Aorta (tissue), 5 donors: ENCODE results near the gene TOX2. TPM values are rescaled to one million over a fixed set of nuclear protein-coding genes. Genes with fewer than 3 reads are reported as not detected.

Experiments
- ATAC-seq: fragments of 200-7000 bp; cut with Tn5 transposase; one replicate; pipeline ENCODE4 v1.9.1; 2022; ENCODE audit warnings: moderate library complexity; ENCODE audit not compliant: low FRiP score
- DNase-seq, 2 donors: peaks; one replicate each; pipeline ENCODE4 v3.0.0-alpha.2; 2020
- H3K27ac ChIP-seq, 2 donors: one replicate each; pipeline ENCODE4 v1.5.1; 2013; ENCODE audit warnings: low read length in 2 of 2, mild to moderate bottlenecking in 2 of 2, moderate library complexity in 2 of 2, control low read depth in 1 of 2, inconsistent platforms in 1 of 2, low read depth in 1 of 2
- H3K27me3 ChIP-seq, 2 donors: one replicate each; pipeline ENCODE4 v1.6.1; 2013; ENCODE audit warnings: control low read depth in 1 of 2, low read length in 1 of 2, mild to moderate bottlenecking in 1 of 2, moderate library complexity in 1 of 2; ENCODE audit not compliant: insufficient read depth in 2 of 2, control insufficient read depth in 1 of 2
- H3K36me3 ChIP-seq, 2 donors: one replicate each; pipeline ENCODE4 v1.6.1; 2013; ENCODE audit warnings: control low read depth in 1 of 2, low read length in 1 of 2, mild to moderate bottlenecking in 1 of 2; ENCODE audit not compliant: insufficient read depth in 2 of 2, control insufficient read depth in 1 of 2
- H3K4me1 ChIP-seq, 2 donors: one replicate each; pipeline ENCODE4 v1.6.1; 2013; ENCODE audit warnings: low read length in 2 of 2, control low read depth in 1 of 2, mild to moderate bottlenecking in 1 of 2, moderate library complexity in 1 of 2; ENCODE audit not compliant: insufficient read depth in 2 of 2, control insufficient read depth in 1 of 2
- H3K4me3 ChIP-seq, 2 donors: one replicate each; pipeline ENCODE4 v1.5.1; 2013; ENCODE audit warnings: low read length in 2 of 2, control low read depth in 1 of 2, mild to moderate bottlenecking in 1 of 2
- H3K9me3 ChIP-seq: one replicate; pipeline ENCODE4 v1.6.1; 2013; ENCODE audit warnings: mild to moderate bottlenecking, low read length; ENCODE audit not compliant: control insufficient read depth
- WGBS, 2 donors: extraction: QIAGEN DNeasy Blood & Tissue Kit; methylation state at CpG; one replicate each; pipeline ENCODE4 v1.1.7; 2013; 5-methylcytosine and 5-hydroxymethylcytosine counted together
- intact Hi-C, 2 donors: fragments of 100-400 bp; cut with DNase I; formaldehyde crosslinking; loops; one replicate each; pipeline versions ENCODE4 v1.14.2 to v1.15.0; 2022
- long read RNA-seq, 2 donors: library from polyadenylated mRNA; unstranded; transcript quantifications; one replicate each; pipeline ENCODE4 v2.0.0, GENCODE V29; 2020 to 2021
- polyA plus RNA-seq, 2 donors: library from polyadenylated mRNA; stranded (reverse); fragments of 200-250 nt; gene quantifications; one replicate each; pipeline ENCODE4 v1.2.3, GENCODE V29; 2013
- total RNA-seq, 2 donors: library from RNA; stranded (reverse); fragmentation: NEBNext Ultra II Directional; extraction: Animal tissue kit (Norgen Biotek cat#: 25700); gene quantifications; one replicate each; pipeline ENCODE4 v1.2.1, GENCODE V29; 2021
- donor health status: healthy with polysubstance abuse.
- donor health status: Bipolar disorder and iron deficiency.
- donor health status: DM: no; HTN: no; CAD: no.
- donor health status: DM: no; HTN: no; CAD: no.
- donor health status: DM: yes; HTN: yes; CAD: no.

Gene TOX2
- 10 to 100 TPM; 11.9 to 17.2 TPM for total RNA-seq
- polyA plus RNA-seq: 1 to 10 TPM; 1.1 to 6.8 TPM
- long read RNA-seq, donor 1, partial matches to known transcripts: 1 of 14 reads
- long read RNA-seq, donor 1, other reads (novel, unspliced or antisense): 13 of 14 reads
- long read RNA-seq, donor 2, partial matches to known transcripts: 3 of 19 reads
- long read RNA-seq, donor 2, other reads (novel, unspliced or antisense): 15 of 19 reads

- intact Hi-C loops: loop anchor here in 1 of 2 donors (5.0 kb wide), 4 partner anchors 72 to 168 kb away; no protein-coding TSS in a partner anchor
- Histone ChIP-seq H3K9me3 (no peaks in the 10 kb centered on the region), H3K4me1 (no peaks in the 10 kb centered on the region), H3K36me3 (no peaks in the 10 kb centered on the region), H3K27ac (no peak within 1 kb of the TSS), H3K4me3 (peak within 1 kb of the TSS; percentile 38 to 83), H3K27me3 (no peaks in the 10 kb centered on the region)
- ATAC-seq (peak; percentile 47), DNase-seq (peak; percentile 65 to 83)
- 2 to 4% methylated on average over 38 to 111 of the region's 111 CpGs for WGBS, 2 donors
These were observed at the start of gene TOX2 for GRCh38 chr20:43914311-43915210. Gene TOX2, plus strand, starts transcription at chr20:43914852. Its CDS starts 40 bp downstream, at chr20:43914892.

GRCh38 chr20:43868091-43868490, 46.6 kb upstream of the TOX2 start:
- no peaks in the 10 kb centered on the region for H3K27me3 ChIP-seq
- no peaks in the 10 kb centered on the region for H3K9me3 ChIP-seq
- DNase-seq (no peak), ATAC-seq (no peak)
- no peak overlapping the region for H3K27ac ChIP-seq
- WGBS, 2 donors: 93 to 99% methylated on average over 1 of the region's 1 CpG
- intact Hi-C loops: no loop called here
- peaks cover 6 to 8% of the 10 kb centered on the region in 2 donors for H3K4me1 ChIP-seq
- no peak overlapping the region for H3K4me3 ChIP-seq
- H3K36me3 ChIP-seq: no peaks in the 10 kb centered on the region

GRCh38 chr20:43870484-43870883, 44.2 kb upstream of the TOX2 start:
- no peak for ATAC-seq
- Histone ChIP-seq H3K4me1 (peaks cover 0 to 5% of the 10 kb centered on the region in 2 donors), H3K9me3 (no peaks in the 10 kb centered on the region), H3K27ac (no peak overlapping the region), H3K4me3 (no peak overlapping the region), H3K36me3 (no peaks in the 10 kb centered on the region), H3K27me3 (no peaks in the 10 kb centered on the region)
- intact Hi-C loops: no loop called here
- DNase-seq: no peak

GRCh38 chr20:43878776-43879175, 35.9 kb upstream of the TOX2 start:
- intact Hi-C loops: no loop called here
- Histone ChIP-seq H3K9me3 (no peaks in the 10 kb centered on the region), H3K36me3 (no peaks in the 10 kb centered on the region), H3K27me3 (no peaks in the 10 kb centered on the region), H3K27ac (peak overlapping the region in 1 of 2 donors; percentile 87), H3K4me3 (no peak overlapping the region), H3K4me1 (peaks cover 0 to 3% of the 10 kb centered on the region in 2 donors)
- ATAC-seq (no peak), DNase-seq (no peak)
- 4 to 6% methylated on average over 1 of the region's 1 CpG for WGBS, 2 donors

GRCh38 chr20:43893930-43894329, 20.7 kb upstream of the TOX2 start:
- Histone ChIP-seq H3K9me3 (no peaks in the 10 kb centered on the region), H3K27ac (no peak overlapping the region), H3K4me1 (no peaks in the 10 kb centered on the region), H3K4me3 (no peak overlapping the region), H3K27me3 (no peaks in the 10 kb centered on the region), H3K36me3 (no peaks in the 10 kb centered on the region)
- DNase-seq: no peak
- intact Hi-C loops: no loop called here
- WGBS, 2 donors: 20 to 32% methylated on average over 2 of the region's 2 CpGs
- ATAC-seq: no peak

GRCh38 chr20:43894491-43894890, 20.2 kb upstream of the TOX2 start:
- no peak overlapping the region for H3K4me3 ChIP-seq
- H3K27me3 ChIP-seq: no peaks in the 10 kb centered on the region
- H3K27ac ChIP-seq: no peak overlapping the region
- intact Hi-C loops: no loop called here
- H3K9me3 ChIP-seq: no peaks in the 10 kb centered on the region
- DNase-seq: no peak
- H3K4me1 ChIP-seq: no peaks in the 10 kb centered on the region
- 33 to 41% methylated on average over 4 of the region's 4 CpGs for WGBS, 2 donors
- no peak for ATAC-seq
- H3K36me3 ChIP-seq: no peaks in the 10 kb centered on the region

- Histone ChIP-seq H3K36me3 (no peaks in the 10 kb centered on the region), H3K9me3 (no peaks in the 10 kb centered on the region), H3K27me3 (no peaks in the 10 kb centered on the region), H3K4me3 (no peak overlapping the region), H3K4me1 (no peaks in the 10 kb centered on the region), H3K27ac (no peak overlapping the region)
- no peak for ATAC-seq
- 36 to 43% methylated on average over 4 of the region's 4 CpGs for WGBS, 2 donors
- no peak for DNase-seq
- intact Hi-C loops: no loop called here
These were observed 19.4 kb upstream of the TOX2 start for GRCh38 chr20:43895235-43895634.

- intact Hi-C loops: no loop called here
- Histone ChIP-seq H3K27ac (no peak overlapping the region), H3K27me3 (no peaks in the 10 kb centered on the region), H3K4me1 (no peaks in the 10 kb centered on the region), H3K9me3 (no peaks in the 10 kb centered on the region), H3K4me3 (no peak overlapping the region), H3K36me3 (no peaks in the 10 kb centered on the region)
- DNase-seq (no peak), ATAC-seq (peak; percentile 37)
- 88 to 89% methylated on average over 10 of the region's 10 CpGs for WGBS, 2 donors
These were observed 15.2 kb upstream of the TOX2 start for GRCh38 chr20:43899274-43900120.
